ENCODE results near the gene IPO4.

Gene IPO4

GRCh38 chr14:24147761-24148428, 40.7 kb downstream of the IPO4 start:
- no peak for DNase-seq (ENCODE audit: low read depth)

DNA sequence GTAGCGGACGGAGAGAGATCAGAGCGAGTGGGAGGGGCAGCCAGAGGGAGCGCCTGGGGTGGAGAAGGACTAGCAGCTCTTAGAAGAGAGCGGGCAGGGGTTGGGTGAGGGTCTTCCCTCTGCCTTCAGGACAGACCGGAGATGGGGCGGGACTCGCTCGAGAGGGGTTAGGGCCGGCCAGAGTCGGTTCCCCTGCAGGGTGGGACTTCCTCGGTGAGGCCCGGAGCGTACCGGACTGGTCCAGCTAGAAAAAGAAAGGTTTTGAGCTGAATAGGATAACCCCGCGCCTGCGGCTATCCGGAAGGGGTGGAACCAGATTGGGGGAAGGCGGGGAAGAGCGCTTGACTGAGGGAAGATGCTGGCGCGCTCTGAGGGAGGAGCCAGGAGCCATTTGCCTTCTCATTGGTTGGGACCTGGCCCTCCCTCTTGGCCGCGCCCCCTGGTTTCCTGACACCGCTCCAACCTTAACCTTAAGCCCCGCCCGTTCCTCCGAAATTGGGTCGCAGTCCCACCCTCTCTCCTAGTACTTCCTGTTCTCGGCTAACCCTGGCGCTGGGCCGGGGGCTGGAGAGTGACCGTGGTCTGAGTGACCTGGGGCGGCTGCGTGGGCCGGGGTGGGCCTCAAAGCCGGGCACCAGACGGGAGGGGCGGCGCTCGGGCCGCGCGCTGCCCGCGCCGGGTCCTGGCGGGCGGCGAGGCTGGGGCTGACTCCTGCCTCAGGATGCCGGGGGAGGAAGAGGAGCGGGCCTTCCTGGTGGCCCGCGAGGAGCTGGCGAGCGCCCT, 41.4 kb downstream of the IPO4 start, which contains the start of gene RNF31:
RNF31 (plus strand) TSS at position 521 of the 783 bp plus-strand sequence; CDS start at position 722, 201 bp downstream.
- DNase-seq (ENCODE audit: low read depth), result peak; percentile 97

GRCh38 chr14:24146453-24146977, 42.1 kb downstream of the IPO4 start, which contains the start of gene PSME2:
Gene PSME2, minus strand, starts transcription at chr14:24146610. Its CDS starts 29 bp downstream, at chr14:24146581.
- DNase-seq (ENCODE audit: low read depth), result peak; percentile 66

DNA sequence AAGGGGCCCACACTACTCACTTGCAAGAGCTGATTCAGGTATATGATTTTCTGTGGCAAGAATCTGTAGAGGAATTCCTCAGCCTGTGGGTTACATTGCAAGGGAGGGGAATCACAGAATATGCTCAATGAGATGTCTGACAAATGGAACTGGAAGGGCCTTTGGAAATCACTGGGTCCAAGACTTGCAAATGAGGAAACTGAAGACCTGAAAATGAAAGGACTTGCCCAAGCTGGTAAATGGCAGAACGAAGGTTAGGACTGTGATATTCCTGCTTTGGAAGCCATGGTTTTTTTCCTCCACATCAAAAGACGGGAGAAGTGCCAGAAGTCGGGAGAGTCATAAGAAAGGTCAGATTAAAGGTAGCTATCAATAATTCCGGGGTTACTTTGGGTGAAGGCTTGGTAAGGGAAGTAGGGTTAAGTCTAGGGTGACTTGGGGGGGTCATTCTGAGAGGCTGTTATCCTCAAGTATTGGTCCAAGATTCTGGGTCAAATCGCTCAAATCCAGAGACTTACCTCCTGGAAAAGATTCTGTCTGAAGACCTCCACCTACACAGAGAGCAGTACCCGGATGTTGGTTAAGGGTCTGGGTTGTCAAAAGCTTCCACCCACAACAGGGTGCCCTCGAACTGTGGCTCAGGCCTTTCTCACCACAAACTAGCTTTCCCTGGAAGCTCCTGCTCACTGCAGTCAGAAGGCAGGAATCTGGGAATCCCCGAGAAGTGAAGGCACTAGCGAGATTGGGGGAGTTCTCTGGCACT, 42.7 kb downstream of the IPO4 start:
- no peak for DNase-seq (ENCODE audit: low read depth)

DNA sequence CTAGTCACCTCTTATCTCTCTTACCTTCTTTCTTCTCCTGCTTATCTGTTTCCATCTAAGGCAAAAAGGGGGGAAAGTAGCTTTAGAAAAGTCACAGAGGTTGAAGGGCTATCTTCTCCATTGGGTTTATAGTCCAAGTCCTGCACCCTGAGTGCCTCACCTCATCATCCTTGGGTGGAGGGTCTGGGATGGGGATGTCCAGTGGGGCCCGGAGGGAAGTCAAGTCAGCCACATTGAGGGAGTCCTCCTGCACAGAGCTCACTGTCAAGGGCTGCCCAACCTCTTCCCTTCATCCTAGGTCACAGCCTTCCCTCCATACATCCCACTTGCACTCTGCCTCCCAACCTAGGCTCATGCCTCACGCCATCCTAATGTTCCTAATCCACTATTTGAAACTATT, 43.4 kb downstream of the IPO4 start:
- DNase-seq (ENCODE audit: low read depth), result no peak

- no peak for DNase-seq (ENCODE audit: low read depth)
These were observed 44.2 kb downstream of the IPO4 start for GRCh38 chr14:24144451-24144850.

DNA sequence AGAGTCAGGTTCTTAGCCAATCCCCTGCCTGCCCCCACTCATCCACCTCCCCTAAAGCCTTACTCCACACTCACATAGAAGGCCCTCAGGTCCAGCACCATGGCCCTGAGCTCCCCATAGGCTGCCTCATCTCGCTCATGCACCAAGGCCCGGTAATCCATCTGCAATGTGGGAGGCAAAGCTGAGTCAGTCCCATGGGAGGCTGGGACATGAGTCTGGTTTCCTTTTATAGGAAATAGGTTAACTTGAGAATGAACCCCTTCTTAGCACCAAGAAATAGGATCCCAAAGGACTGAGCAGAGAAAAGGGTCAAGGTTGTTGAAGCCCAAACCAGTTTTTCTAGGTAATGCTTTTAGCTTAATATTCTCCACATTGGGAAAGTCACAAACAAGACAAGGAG, 45.1 kb downstream of the IPO4 start:
- DNase-seq (ENCODE audit: low read depth), result no peak

GRCh38 chr14:24141097-24141880, 47.3 kb downstream of the IPO4 start, which contains the start of gene EMC9:
Gene EMC9, minus strand, starts transcription at chr14:24141591. Its CDS starts 287 bp downstream, at chr14:24141304.
- peak; percentile 99 for DNase-seq (ENCODE audit: low read depth)

- no peak for DNase-seq (ENCODE audit: low read depth)
These were observed 49.2 kb downstream of the IPO4 start for GRCh38 chr14:24139272-24139934.

DNA sequence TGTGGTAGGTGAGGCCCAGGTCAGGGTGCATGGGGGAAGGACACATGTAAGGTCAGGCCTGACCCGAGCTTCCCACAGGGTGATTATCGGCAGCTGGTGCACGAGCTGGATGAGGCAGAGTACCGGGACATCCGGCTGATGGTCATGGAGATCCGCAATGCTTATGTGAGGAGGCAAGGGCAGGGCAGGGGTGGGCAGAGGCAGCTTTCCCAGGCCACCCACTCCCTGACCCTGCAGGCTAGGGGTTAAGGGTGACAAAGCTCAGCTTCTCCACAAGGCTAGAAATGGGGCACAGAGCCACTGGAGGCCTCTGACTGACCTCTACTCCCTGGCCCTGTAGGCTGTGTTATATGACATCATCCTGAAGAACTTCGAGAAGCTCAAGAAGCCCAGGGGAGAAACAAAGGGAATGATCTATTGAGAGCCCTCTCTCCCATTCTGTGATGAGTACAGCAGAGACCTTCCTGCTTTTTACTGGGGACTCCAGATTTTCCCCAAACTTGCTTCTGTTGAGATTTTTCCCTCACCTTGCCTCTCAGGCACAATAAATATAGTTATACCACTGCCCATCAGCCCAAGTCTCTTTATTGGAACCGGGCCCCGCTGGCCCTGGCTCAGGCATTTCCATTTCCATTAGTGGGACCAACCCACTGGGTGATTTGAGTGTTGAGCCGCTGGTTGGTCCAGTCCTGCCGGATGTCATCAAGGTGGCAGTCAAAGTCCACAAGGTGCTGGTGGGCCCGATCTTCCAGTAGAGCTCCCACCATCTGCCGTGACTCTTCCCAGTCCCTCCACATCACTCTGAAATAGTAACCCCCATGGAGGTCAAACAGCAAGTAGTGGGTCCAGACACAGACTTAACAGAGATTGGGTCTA, 50.0 kb downstream of the IPO4 start:
- no peak for DNase-seq (ENCODE audit: low read depth)

DNA sequence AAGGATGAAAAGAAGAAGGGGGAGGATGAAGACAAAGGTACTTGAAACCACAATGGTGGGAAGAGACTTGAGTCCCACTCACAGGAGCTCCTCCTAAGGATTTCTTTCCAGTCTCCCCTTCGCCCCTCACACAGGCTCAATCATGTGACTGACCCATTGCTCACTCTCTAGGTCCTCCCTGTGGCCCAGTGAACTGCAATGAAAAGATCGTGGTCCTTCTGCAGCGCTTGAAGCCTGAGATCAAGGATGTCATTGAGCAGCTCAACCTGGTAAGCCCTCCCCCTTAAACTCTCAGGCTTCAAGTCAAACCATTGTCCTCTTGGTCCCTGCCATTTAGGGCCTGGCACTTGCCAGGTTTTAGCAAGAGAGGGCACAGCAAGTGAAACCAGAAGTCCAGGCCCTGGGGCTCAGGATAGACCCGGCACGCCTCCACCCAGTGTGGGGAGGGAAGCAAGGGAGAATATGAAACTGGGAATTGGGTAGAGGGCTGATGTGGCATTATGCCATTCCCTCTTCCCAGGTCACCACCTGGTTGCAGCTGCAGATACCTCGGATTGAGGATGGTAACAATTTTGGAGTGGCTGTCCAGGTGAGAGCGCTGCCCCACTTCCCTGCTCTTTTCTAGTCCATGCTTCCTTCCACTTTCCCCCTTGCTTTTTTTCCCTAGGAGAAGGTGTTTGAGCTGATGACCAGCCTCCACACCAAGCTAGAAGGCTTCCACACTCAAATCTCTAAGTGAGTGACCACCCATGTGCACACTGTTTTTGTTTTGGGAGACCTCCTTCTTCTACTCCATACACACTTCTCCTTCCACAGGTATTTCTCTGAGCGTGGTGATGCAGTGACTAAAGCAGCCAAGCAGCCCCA, 50.9 kb downstream of the IPO4 start:
- no peak for DNase-seq (ENCODE audit: low read depth)

DNA sequence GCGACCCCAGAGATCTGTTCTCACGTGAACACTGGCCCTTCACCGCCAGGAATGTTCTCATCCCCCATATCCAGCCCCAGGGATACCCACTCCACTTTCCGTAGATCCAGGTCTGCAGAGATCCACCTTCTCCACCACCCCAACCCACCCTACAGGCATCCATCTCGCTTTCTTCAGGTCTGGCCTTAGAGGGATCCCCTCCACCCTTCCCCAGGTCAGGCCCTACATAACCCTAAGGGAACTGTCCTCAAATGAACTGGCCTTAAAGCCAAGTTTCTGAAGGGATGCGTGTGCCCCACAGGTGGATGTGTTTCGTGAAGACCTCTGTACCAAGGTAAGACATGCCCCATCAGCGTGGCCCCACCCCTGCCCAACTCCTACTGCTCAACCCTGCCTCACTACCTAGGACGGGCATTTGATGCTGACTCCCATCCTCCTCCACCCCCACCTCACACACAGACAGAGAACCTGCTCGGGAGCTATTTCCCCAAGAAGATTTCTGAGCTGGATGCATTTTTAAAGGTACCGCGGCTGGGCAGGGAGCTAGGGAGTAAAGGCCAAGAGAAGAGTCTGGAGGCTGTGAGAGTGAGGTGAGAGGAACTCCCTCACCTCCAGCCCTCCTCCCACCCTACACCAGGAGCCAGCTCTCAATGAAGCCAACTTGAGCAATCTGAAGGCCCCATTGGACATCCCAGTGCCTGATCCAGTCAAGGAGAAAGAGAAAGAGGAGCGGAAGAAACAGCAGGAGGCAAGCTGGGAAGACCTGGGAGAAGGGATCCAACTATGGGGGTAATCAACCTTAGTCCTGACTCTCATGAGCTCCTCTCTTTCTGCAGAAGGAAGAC, 51.7 kb downstream of the IPO4 start:
- no peak for DNase-seq (ENCODE audit: low read depth)

GRCh38 chr14:24135834-24136683, 52.6 kb downstream of the IPO4 start, which contains the start of gene PSME1:
Gene PSME1, plus strand, starts transcription at chr14:24136194. Its CDS starts 69 bp downstream, at chr14:24136263.
- peak; percentile 89 for DNase-seq (ENCODE audit: low read depth)

GRCh38 chr14:24135584-24135833, 53.1 kb downstream of the IPO4 start:
- DNase-seq (ENCODE audit: low read depth), result no peak

- no peak for DNase-seq (ENCODE audit: low read depth)
These were observed 54.9 kb downstream of the IPO4 start for GRCh38 chr14:24133735-24134134.

GRCh38 chr14:24132976-24133375, 55.6 kb downstream of the IPO4 start:
- DNase-seq (ENCODE audit: low read depth), result no peak

DNA sequence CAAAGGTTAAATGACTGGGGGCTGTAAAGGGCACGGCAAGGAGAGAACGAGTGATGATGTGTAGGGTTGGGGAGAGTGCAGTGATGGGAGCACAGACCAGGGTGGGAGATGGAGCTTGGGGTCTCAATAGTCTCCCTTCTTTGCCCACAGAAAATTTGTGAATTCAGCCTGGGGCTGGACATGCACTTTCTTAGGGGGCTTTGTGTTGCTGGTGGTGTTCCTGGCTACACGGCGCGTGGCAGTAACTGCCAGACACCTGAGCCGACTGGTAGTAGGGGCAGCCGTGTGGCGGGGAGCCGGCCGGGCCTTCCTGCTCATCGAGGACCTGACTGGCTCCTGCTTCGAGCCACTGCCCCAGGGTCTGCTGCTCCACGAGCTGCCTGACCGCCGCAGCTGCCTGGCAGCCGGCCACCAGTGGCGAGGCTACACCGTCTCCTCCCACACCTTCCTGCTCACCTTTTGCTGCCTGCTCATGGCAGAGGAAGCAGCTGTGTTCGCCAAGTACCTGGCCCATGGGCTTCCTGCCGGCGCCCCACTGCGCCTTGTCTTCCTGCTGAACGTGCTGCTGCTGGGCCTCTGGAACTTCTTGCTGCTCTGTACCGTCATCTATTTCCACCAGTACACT, 56.4 kb downstream of the IPO4 start:
- no peak for DNase-seq (ENCODE audit: low read depth)

All from stimulated activated CD8-positive, alpha-beta memory T cell treated with anti-CD3 and anti-CD28 coated beads, Interleukin-12 subunit alpha, Interleukin-12 subunit beta, amount 100 ng/mL, for 1 hour (primary cell).